Activated T-cell treated with anti-CD3 and anti-CD28 coated beads, Interleukin-2, amount 50 U/mL, for 1 hour (primary cell): Measurements from ENCODE around the gene MAP2K7.
"Not testable (repeated sequence)": the region's sequence is repeated elsewhere in the genome, so short reads cannot be mapped to it uniquely, and the experiment has no call there.

ENCODE experiments used
- DNase-seq: peaks from one replicate; pipeline ENCODE4 v3.0.0-alpha.2; 2020

MAP2K7 gene

DNA sequence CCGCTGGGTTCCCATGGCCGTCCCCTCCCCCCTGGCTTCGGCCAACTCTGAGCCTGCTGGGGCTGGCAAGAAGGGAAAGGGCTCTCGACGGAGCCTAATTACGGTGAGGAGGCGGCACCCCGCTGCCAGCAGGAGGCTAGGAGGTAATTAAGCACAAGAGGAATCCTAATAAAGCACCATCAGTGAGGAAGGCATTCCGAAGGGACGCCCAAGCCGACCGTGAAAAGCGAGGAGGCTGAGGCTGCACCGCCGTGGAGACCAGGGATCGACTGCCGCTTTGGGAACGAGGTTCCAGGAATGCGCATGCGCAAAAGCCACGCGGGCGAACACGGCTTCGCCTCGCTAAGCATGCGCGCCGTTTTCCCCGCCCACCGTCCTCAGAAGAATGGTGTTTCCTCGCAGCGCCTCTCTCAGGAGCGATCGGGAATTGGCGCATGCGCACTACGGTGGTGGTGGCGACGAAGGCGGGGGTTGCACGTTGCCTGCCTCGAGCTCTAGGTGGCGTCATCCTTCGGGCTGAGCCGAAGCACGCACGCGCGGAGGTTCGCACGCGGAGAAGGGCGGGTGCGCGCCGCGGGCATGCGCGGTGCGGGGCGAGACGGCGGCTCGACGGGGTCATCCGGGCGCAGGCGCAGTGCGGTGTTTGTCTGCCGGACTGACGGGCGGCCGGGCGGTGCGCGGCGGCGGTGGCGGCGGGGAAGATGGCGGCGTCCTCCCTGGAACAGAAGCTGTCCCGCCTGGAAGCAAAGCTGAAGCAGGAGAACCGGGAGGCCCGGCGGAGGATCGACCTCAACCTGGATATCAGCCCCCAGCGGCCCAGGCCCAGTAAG, at the start of gene MAP2K7:
Gene MAP2K7, plus strand, starts transcription at position 634 of the 830 bp plus-strand sequence. Its CDS starts 68 bp downstream, at position 702.
- peak; percentile 100 for DNase-seq

DNA sequence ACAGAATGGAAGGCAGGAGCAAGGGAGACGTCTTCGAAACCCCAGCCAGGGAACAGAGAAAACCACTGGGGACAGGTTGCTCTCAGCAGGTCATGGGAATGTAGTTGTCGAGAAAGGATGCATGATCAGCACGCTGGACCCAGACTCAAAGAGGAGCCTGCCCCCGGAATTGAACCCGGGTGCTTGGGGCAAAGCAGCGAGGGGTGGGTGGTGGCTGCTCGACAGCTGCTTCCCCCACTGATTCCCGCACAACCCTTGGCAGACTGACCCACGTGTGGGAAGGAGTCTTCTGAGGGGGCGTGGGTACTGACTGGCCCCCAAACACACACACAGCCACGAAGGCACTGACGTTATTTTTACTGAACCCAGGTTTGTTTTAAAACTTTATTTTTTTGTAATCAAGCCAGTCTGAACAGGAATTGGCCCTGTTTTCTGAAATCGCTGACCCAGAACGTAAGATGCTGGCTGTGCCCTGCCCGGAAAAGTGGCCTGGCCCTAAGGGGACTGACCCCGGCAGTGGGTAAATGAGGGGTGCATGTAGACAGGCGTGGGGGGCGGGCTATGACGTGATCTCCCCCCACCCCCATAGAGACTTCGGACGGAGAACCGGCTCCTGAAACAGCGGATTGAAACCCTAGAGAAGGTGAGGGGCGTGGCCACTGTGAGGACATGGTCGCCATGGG, 48.1 kb upstream of the MAP2K7 start:
- DNase-seq: no peak

DNA sequence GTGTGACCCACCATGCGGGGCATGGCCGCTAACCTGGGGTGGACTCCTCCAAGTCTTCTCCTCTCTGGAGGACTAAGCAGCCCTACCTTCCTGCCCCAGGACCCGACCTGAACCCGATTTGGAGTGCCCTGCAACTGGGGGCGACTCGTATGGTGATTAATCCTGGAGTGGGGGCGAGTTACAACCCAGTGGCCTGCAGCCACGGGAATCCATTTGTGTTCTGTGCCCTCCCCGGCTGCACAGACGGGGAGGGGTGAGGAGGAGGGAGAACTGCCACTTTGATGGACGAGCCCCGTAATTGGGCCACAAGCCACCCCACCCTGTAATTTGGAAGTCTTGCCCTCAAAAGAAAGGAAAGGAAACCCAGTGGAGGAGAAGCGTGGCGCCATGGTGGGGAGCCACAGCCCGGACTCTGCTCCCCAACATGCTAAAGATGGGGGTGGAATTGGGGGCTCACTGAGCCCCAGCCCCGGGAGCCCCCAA, 47.5 kb upstream of the MAP2K7 start:
- DNase-seq: no peak

DNA sequence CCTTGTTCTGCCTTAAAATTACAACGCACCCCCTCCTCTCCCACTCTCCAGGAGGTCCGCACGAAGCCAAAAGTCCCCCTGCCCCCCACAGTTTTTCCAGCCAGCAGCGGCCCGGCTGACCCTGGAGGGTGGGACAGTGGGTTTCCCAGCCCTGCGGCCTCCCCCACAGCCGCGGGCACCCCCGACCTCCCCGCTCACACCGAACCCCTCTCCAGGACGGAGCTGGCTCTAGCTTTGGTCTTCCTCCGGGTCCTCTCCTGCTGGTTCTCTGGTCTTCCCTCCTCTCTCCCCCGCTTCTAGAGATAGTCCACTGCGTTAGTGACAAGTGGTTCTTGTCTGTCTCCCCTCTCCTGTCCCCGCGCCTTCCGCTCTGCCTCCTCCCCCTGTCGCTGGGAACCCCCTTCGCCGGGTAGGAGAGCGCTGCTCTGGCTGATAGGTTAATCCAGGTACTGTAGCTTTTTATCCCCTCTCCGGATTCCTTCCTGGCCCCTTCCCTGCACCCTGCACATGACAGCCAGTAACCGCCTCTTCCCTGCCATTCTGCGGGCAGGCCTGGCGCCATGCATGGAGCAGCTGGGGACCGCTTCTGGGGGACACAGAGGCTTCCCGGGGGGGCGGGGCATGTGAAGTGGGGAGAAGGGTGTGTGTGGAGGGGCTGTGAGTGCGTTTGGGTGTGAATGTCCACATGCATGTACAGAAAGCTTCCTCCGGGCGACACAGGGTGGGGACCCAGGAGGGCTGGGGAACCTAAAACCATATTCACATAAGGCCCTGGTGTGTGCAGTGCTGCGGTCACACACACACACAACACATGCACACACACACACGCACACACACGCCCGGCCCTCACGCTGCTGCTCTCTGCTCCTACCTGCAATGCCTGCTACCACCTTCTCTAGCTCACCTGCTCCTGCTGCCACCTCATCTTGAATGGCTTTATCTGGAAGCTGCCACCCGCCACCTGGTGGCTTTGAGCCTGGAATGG, 46.7 kb upstream of the MAP2K7 start:
- no peak for DNase-seq

DNA sequence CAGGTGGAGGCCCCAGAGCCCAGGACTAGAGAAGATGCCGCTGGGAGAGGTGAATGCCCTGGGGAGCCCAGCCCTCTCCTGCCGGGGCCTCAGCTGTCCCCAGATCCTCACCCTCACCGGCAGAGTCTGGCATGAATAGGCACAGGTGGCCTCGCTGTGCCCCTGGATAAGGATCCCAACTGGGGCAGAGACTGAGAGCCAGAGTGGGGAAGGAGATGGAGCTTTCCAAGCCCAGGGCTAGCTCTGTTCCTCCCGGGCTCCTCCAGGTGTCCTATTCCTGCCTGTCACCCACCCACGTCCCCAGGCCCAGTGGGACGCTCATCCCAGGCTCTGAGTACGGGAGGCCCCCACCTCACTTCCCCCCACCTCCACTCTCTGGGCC, 46.0 kb upstream of the MAP2K7 start:
- no peak for DNase-seq

DNA sequence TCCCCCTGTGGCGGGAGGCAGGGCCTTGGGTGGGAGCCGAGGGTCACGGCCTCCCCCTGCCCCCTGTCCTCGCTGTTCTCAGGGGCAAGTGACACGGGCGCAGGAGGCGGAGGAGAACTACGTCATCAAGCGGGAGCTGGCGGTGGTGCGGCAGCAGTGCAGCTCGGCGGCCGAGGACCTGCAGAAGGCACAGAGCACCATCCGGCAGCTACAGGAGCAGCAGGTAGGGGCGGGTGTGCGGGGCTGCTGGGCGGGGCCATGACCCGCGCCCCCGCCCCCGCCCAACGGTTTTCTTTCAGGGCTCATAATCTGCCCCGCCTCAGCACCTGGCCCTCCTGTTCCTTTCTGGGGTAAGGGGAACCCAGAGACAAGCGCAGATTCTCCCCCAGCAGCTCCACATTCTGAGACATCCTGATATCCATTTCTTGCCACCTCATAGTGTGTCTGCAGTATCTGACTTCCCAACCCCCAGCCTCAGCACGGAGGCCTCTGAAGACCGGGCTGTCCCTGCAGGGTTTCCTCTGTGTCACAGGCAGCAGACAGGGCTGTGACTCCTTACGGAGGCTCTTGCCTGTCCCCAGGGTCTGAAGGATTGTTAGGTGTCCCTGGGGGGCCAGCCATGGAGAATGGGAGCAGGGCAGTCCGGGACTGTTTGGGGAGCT, 45.4 kb upstream of the MAP2K7 start:
- DNase-seq: no peak

DNA sequence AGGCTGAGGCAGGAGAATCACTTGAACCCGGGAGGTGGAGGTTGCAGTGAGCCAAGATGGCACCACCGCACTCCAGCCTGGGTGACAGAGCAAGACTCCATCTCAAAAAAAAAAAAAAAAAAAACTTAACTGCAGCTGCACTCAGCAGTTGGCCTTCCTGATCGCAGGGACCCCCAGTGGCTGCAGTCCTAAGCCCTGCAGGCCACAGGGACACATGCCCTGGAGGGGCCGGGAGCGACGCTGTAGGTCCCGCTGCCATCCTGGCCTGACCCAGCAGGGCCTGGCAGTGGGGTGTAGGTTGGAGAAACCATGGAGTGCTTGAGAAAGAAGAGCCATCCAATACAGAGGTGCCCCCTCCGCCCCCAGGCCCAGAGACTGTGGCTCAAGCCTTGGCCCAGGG, 44.6 kb upstream of the MAP2K7 start:
- DNase-seq: not testable (repeated sequence)

DNA sequence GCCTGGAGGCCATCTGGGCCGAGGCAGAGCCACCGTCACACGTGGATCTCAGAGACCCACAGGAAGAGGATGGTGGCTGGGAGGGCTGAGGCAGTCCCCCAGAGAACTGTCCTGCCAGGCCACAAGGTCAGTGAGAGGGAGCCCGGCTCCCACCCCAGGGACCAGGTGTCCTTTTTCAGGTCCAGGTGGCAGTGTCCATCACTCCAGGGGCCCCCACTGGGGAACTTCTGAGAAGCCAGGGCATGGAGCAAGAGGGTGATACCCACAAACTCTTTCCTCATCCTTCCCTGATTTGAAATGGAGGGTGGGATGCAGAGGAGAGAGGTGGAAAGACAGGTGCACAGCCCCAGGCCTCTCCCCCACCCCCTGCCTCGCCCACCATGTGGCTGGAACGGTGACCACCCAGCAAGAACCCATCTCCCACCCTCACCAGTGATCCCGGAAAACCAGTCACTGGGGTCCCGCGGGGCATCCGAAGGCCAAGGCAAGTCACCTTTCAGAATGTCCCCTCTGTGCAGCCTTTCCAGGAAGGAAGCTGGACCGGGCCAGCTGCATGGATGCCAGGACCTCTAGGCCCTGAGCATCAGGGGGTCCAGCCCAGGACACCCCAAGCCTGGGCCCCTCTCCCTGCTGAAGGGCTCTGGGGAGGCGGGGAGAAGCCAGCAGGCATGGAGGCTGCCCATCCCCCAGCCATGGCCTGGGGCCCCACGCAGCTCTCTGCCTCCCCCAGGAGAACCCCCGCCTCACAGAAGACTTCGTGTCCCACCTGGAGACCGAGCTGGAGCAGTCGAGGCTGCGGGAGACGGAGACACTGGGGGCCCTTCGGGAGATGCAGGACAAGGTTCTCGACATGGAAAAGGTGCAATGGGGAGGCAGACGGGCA, 43.6 kb upstream of the MAP2K7 start:
- no peak for DNase-seq

DNA sequence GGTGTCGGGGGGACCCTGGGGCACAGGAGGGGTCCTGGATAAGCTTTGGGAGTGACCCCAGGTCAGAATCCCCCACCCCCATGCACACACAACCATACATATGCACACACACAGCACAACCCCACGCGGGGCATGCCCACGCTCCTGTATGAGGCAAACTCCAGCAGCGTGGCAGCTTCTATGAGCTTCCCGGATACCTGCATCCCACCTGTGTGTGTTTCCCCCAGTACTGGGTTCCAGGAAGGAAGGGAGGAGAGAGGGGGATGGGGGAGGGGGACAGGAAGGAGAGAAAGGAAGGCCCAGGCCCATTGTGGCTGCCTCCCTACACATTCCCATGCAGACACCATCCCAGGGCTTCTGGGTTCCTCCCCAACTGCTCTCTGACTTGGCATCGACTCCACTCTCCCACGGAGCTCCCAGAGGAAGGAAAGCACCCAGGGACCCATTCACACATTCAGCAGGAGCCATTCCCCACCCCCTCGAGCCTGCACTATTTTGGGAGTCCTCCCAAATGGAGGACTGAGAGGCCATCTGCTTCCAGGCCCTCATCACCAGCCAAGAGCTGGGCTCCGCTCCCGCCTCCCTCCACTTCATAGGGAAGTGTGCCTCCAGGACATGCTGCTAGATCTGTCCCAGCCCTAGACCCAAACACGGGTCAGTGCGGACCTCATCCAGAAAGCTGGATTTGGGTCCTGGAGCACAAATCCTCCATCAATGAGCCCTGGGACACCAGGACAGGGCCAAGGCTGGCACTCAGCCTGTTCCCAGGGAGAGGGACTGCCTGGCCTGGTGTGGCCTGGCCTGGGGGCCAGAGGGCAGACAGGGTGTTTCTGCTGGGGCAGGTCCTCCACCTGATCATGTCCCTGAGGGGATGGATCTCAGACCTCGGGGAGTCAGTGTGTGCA, 42.7 kb upstream of the MAP2K7 start:
- no peak for DNase-seq

DNA sequence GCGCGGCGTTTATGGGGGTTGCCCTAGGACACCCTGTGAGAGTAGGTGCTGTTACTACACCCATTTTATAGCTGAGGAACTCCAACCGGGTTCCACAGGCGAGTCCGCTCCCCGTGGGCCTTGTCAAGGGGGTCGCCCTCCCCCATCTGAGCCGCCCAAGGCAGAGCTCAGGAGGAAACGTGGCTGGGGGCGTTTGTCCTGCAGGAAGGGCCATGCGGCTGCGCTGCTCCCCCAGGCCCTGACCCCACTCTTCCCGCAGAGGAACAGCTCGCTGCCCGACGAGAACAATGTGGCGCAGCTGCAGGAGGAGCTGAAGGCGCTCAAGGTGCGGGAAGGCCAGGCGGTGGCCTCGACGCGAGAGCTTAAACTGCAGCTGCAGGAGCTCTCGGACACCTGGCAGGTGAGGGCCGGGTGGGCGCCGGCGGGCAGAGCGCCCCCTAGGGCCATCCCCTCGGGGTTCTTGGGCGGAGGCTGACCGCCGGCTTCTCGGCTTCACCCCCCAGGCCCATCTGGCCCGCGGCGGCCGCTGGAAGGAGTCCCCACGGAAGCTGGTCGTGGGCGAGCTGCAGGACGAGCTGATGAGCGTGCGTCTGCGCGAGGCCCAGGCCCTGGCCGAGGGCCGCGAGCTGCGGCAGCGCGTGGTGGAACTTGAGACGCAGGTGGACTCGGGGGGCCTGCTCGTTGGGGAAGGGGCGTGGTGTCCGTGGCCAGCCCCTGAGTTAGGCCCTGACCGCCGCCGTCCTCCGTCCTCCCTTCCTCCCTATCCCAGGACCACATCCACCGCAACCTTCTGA, 41.9 kb upstream of the MAP2K7 start:
- no peak for DNase-seq

DNA sequence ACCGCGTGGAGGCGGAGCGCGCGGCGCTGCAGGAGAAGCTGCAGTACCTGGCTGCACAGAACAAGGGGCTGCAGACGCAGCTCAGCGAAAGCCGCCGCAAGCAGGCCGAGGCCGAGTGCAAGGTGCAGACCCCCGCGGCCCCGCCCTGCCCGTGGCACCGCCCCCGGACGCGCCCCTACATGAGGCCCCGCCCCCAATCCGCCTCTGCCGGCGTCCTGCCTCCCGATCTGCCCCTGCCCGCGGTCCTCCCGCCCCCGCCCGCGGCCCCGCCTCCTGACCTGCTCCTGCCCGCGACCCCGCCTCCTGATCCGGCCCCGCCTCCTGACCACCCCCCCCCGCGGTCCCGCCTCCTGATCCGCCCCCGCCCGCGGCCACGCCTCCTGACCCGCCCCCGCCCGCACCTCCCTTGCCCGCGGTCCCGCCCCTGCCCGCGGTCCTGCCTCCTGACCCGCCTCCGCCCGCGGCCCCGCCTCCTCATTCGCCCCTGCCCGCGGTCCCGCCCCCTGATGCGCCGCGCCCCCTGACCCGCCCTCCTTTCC, 41.2 kb upstream of the MAP2K7 start:
- DNase-seq: peak; percentile 77

DNA sequence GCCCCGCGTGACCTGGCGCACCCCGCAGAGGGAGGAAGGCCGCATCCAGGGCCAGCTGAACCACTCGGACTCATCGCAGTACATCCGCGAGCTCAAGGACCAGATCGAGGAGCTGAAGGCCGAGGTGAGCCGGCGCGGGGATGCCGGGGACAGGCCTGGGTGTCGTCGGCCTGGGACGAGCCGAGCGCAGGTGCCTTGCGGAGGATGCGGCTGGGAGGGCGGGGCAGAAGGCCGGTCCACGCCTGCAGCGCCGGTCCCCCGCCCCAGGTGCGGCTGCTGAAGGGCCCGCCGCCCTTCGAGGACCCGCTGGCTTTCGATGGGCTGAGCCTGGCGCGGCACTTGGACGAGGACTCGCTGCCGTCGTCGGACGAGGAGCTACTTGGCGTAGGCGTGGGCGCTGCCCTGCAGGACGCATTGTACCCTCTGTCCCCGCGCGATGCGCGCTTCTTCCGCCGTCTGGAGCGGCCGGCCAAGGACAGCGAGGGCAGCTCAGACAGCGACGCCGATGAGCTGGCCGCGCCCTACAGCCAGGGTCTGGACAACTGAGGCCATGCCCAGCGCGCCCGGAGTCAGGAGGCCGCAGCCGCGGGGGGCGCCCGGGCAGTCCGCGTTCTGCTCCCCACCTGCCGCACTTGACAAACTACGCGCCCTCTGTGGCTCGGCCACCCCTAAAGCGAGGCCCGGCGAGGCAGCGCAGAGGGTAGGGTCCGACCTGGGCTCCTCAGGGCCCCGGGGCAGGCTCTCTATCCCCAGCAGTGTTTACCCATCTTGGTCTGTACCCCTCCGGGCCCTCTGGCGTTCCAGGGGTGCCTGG, 40.3 kb upstream of the MAP2K7 start:
- DNase-seq: no peak

DNA sequence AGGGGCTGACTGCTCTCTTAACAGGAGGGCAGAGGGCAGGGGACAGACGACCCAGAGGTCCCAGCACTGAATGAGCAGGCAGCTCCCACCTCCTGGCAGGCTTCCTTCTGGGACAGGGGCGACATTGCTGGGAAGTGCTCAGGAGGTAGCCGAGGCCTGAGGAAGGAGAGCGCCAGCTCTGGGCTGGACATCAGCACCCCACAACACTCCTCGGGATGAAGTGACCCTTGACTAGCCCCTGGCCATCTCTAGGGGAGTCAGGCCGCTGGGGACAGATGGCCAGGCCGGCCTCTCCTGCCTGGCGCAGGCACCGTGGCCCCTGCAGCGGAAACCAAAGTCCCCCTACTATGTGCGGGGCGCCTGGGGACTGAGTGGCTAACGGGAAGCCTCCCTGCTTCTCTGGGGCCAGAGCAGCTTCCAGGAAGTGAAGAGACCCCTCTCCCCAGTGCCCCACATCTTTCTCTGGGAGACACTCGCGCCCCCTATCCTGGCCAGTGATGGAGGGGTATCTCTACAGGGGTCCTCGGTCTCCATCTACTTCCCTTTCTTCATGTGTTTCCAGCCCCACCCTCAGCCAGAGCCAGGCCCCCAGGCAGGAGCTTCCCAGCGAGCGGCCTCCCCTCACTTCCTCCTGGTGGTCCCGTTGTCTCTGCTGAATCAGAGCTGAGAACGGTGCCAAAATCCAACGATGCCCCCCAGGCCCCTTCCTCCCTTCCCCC, 39.5 kb upstream of the MAP2K7 start:
- no peak for DNase-seq

DNA sequence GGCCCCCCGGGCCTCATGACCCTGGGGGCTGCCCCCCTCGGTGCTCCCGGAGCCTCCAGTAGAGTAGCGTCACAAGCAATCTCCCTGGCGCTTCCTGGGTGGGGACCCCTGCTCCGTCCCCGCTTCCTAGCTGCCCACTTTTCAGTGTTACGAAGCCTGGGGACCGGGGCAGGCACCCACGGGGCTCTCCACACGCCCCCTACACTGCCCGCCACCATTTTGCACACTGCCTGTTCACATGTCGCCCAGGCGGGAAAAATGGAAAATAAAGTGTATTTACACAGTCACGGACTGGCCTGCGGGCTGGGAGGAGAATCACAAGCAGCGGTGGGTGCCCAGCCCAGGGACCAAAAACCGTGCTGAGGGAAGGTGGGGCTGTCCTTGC, 39.0 kb upstream of the MAP2K7 start:
- DNase-seq: no peak

DNA sequence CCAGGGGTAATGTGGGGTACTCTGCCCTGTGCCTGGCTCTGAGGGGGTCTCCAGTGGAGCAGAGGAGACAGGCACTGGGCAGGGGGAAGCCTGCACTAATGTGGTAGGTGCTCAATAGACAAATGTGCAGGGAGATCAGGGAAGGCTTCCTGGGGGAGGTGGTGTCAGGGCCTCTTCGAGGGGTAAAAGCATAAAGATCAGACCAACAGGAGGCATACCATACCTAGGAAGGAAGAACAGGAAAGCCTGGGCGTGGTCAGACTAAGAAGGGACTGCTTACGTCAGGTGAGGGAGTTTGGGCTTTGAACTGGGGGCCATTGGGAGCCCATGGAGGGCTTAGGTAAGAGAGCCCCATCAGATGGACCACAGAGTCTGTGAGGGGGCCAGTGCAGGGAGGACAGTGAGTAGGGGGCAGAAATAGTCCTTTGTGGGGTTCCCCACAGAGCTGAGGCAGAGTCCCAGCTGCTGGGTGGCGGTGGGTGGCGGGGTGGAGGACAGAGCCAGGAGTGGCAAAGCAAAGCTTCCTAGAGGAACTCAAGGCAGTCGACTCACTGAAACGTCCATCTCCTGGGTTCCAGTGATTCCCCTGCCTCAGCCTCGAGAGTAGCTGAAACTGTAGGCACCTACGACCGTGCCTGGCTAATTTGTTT, 38.3 kb upstream of the MAP2K7 start:
- no peak for DNase-seq

DNA sequence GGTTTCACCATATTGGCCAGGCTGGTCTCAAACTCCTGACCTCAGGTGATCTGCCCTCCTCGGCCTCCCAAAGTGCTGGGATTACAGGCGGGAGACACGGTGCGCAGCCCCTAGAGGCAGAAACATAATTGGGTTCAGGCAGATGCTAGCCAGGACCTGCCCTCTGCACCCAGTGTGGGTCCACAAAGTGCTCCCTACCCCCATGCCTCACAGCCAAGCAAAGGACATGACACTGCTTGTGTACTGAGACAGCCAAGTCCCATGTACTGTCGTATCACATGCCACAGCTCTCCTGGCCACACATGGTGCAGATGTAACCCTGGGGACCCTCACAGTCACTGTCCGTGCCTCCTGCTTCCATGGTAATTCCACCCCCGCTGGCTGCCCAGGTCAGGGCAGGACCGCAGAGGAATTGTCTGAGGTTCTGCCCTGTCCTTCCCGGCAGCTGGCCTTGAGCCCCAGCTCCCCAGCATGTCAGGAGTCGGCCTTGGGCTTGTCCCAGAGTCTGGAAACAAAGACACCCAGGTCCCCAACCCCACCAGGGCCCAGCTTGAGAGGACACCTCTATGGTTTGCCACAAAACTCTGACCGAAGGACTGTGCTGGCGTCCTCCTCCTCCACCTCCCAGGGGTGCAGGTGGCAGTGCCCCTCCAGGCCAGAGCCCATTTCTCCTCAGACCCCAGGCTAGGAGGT, 37.1 kb upstream of the MAP2K7 start:
- DNase-seq: no peak
